GM19372 (cell line): ENCODE data around the gene SPAG9.

ENCODE experiments used
- ATAC-seq: cut with Tn5 transposase; IDR thresholded peaks from one replicate; pipeline ENCODE4 v1.9.1; 2021; ENCODE audit warnings: mild to moderate bottlenecking, low read depth, moderate library complexity; ENCODE audit not compliant: unreplicated experiment

The SPAG9 gene

GRCh38 chr17:50959341-50959740, 161.3 kb downstream of the SPAG9 start:
- no peak for ATAC-seq

DNA sequence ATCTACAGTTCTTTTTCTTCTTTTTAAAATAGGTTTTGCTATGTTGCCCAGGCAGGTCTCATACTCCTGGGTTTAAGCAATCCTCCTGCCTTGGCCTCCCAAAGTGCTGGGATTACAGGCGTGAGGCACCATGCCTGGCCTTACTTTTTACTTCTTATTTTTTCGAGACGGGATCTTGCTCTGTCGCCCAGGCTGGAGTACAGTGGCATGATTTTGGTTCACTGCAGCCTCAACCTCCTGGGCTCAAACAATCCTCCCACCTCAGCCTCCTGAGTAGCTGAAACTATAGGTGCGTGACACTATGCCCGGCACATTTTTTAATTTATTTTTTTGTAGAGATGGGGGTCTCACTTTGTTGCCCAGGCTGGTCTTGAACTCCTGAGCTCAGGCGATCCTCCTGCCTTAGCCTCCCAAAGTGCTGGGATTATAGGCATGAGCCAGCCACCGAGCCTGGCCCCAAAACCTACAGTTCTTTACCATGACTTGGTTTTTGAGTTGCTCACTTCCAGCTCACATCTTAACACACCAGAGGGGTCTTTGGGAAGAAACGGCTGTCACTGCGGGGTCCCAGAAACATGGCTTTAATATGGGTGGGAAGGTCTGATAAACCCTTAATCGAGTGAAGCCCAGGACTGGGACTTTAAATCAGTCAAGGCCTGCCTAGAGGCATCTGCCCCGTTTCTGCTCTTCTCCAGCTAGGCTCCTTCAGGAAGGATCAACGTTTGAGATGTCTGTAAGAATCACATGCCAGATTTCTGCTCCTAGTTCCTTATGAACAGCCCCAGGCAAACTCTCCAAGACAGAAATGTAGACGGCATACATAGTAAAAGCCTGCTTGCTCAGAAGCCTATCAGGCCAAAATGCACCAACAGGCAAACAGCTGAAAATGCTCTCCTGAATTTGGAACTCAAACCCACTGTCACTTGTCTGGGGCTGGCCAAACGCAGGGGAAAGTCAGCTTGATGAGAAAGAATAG, 162.8 kb downstream of the SPAG9 start:
- ATAC-seq, result no peak

GRCh38 chr17:50956750-50957523, 163.7 kb downstream of the SPAG9 start:
- ATAC-seq, result no peak

- ATAC-seq, result no peak
Measured at GRCh38 chr17:50956409-50956749, 164.3 kb downstream of the SPAG9 start.

DNA sequence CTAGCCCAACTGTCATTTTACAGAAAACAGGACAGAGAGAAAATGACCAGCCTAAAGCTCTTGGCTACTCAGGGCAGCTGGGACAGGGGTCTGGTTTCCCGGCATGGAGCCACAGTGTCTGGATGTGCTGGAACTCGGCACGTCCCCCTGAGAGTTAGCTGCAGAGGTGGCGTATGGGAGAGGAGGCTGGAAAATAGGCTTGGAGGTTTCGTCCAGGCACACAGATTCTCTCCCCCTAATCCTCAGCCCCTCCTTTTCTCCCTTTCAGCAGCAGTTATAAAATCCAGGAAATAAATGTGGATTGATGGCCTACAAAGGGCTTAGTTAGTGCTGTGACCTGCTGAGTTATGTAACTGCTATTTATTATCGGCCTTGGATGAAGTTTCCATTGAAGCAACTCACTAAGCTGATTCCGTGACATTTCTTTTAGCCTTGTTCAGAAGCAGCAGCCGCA, 165.0 kb downstream of the SPAG9 start:
- ATAC-seq, result no peak

DNA sequence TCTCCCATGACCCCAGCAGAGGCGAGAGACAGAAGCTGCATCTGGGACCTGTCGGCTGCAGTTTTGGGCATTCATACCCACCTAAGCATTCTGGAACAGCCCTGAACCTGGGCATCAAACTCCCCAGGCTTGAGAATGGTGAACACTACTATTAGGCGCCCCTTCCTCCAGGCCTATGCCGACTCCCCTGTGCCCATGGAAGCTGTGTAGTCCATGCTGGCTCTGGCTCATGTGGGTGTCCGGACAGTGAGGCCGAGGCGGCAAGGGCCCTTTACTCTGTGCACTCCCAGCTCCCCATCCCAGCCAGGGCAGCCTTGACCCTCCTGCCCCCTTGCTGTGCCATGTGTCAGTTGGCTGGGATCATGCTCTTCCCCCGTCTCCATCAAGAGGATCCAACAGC, 165.5 kb downstream of the SPAG9 start:
- ATAC-seq, result no peak

DNA sequence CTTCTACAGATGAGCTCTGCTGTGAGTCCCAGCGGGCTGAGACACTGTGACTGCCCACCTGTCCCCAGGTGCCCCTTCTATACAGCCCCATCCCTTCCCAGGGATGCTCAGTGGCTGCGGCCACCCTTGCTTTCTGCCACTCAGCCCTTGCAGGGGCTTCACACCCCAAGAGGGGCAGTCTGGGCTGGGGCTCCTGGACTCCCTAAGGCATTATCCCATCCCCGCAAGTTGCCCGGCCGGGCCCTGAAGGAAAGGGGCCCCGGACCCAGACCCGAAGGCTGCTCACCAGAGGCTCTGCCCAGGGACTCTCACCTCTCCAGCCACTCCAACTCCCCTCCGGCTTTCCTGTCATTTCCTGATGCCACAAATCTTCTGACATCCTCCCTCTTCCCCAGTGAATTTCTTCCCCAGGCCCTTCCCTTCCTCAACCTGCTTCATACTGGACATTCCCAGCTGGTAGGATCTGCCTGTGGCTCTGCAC, 166.0 kb downstream of the SPAG9 start:
- no peak for ATAC-seq

GRCh38 chr17:50953831-50954601, 166.7 kb downstream of the SPAG9 start:
- no peak for ATAC-seq

DNA sequence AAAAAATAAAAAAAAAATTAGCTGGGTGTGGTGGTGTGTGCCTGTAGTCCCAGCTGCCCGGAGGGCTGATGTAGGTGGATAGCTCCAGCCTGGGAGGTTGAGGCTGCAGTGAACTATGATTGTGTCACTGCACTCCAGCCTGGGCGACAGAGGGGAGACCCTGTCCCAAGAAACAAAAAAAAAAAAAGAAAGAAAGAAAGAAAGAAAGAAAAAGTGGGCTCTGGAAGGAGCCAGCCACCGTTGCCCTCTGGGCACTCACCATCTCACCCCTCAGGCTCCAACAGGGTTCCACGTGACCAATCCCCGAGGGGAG, 167.2 kb downstream of the SPAG9 start:
- ATAC-seq, result no peak

- ATAC-seq, result no peak
Measured at GRCh38 chr17:50952889-50953288, 167.8 kb downstream of the SPAG9 start.

GRCh38 chr17:50952013-50952412, 168.7 kb downstream of the SPAG9 start:
- ATAC-seq, result no peak

- ATAC-seq, result no peak
Measured at GRCh38 chr17:50949989-50950877, 170.4 kb downstream of the SPAG9 start.

DNA sequence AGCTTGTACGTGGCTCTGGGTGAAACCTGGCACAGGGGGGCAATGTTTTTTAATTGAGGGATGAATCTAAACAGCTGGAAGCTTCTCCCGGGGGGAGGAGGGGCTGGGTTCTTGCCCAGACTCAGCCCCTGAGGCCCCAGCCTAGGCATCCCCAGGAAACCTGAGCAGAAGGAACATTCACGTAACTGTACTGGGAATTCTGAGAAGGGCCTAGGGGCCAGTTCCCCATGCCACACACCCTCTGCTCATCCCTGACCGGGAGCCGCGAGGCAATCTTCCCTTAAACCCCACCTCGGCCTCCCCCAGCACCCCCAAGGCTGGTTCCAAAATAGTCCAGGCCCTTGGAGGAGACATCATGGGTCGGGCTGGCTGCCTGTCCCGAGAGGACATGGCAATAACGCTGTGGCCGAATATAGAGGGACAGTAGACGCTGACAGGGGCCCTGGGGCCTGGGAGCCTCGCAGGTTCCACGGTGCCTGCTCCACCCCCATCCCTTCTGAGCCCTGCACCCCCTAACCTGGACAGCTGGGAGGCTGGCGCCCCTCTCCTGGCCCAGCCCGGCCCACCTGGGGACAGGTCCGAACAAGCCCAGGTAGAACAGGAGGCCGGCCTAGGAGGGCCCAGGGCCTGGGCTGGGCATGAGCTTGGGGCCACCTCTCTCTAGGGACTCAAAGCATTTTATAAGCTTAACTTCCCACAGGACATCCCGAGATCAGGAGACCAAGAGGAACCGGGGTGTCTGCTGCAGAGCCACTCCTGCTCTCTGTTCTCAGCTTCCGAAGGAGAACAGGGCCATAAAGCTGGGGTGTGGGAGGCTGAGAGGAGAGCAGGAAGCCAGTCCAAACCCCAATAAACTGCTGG, 171.3 kb downstream of the SPAG9 start:
- ATAC-seq, result no peak

DNA sequence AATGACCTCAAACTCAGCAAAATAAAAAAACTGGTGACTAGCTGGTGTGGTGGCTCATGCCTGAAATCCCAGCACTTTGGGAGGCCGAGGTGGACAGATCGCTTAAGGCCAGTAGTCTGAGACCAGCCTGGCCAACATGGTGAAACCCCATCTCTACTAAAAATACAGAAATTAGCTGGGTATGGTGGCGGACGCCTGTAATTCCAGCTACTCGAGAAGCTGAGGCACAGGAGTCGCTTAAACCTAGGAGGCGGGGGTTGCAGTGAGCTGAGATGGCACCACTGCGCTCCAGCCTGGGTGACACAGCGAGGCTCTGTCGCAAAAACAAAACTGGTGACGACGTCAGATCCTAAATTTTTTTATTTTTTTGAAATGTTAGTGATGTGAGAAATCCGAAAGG, 172.0 kb downstream of the SPAG9 start:
- ATAC-seq, result no peak

GRCh38 chr17:50947782-50948543, 172.7 kb downstream of the SPAG9 start:
- ATAC-seq, result no peak

- no peak for ATAC-seq
Measured at GRCh38 chr17:50946891-50947781, 173.5 kb downstream of the SPAG9 start.

DNA sequence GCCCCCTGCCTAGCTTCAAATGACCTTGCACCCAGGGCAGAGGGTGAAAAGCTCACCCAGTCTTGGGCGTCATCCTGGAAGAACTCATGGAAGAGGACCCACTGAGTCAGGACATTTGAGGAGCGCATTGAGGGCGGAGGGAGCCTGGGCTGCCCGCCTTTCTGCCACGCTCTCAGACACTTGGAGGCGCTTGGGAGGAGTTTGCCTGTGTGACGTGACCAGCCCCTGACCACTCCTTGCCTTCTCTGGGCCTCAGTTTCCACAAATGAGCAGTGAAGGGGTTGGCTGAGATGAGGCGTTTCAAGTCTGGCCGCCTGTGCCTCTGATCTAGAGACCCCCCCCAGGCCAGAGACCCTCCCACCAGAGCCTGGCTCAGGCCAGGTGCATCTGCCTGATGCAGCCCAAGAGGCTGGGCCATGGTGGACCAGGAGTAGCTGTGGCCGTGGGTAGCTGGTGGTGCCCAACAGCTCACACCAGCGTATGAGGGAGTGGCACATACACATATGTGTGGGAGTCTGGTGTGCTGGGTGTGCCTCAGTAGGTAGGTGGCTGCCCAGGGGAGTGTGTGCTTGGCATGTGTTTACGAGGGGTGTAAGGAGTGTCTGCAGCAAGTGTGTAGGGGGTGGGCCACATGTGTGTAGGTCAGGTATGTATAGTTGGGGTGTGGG, 174.3 kb downstream of the SPAG9 start:
- no peak for ATAC-seq
